Measurements from ENCODE around the gene LCN2. TPM values are rescaled to one million over a fixed set of nuclear protein-coding genes. Genes with fewer than 3 reads are reported as not detected.

LCN2 gene
- total RNA-seq, 1 experiment from 2014 or later = 1.3 TPM

DNA sequence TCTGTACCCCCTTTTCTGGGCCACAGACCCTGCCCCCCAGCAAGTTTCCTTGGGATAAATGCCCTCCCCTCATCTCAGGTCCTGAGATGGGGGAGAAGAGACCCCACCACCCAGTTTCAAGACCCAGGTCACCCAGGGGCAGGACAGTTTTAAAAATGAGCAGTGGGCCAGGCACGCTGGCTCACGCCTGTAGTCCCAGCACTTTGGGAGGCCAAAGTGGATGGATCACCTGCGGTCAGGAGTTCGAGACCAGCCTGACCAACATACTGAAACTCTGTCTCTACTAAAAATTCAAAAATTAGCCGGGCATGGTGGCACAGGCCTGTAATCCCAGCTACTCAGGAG lies 27.8 kb upstream of the LCN2 start (continued):
- no peak for TF ChIP-seq NFE2L1 (CRISPR knock-in tag; IDR thresholded peaks at IDR 0.05)

DNA sequence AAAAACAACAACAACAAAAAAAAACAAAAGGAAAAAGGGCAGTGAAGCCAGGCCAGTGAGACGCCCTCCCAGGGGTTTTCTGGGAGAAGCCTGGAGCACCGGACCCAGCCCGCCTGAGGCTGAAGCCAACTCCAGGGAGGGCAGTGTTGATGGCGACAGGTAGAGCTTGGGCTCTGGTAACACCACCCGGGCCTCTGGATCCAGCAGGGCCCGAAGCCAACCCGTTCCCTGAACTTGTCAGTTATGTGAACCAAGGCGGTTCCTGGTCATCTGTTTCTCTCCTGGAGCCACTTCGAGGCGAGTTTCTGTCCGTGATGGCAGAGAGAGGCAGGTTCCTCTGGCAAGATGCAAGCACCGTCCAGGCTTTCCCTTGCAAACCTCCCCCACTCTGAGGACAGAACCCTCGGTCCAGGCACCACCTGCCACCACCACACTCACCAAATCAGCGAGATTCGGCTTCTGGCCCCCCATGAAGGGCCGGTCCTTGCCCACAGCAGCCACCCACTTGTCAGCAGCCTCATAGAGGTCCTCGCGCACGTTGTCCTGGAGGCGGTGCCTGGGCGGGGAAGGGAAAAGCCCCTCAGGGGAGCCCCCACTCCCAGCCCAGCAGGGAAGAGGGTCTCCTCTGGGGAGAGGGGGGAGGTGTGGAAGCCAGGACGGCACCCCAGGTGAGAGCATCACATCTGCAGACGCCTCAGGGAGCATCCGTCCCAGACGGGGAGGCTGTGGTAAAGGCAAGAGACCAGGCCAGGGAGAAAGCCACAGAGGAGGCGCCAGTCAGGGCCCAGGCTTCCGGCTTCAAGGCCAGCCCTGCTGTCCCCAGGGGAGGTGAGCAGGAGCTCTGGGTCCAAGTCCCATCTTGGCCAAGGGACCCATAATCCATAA lies 27.1 kb upstream of the LCN2 start:
- Mint-ChIP-seq H3K4me1 (peaks cover 23% of the 10 kb centered on the region), H3K27me3 (ENCODE audit: low read depth) (no peaks in the 10 kb centered on the region), H3K4me3 (no peak overlapping the region), H3K27ac (no peak overlapping the region), H3K9me3 (no peaks in the 10 kb centered on the region), H3K36me3 (peaks cover 19% of the 10 kb centered on the region)
- ChIA-PET POLR2A (no interaction called here), CTCF (no interaction called here)
- ATAC-seq (no peak), DNase-seq (ENCODE audit: low spot score) (no peak)
- no peak for TF ChIP-seq ZNF263 (CRISPR knock-in tag; IDR thresholded peaks at IDR 0.05; ENCODE audit: low read depth)

DNA sequence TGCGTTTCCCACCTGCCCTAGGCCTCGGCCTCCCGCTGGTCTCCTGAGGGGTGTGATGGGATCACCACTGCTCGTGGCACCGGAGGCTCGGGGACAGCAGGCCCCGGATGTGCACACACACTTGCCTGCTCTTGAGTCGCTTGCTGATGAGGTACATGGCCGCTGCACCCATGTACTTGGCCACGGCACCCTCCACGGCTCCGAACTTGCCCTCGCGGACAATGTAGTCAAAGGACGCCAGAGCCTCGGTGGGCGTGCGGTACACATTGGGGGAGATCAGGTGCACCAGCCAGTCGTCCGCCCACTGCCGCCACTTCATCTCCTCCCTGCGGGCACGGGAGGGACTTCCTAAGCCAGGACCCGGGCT lies 26.5 kb upstream of the LCN2 start:
- TF ChIP-seq CREM (CRISPR knock-in tag; IDR thresholded peaks at IDR 0.05) (no peak), TEAD1 (CRISPR knock-in tag; IDR thresholded peaks at IDR 0.05) (no peak), NR3C1 (CRISPR knock-in tag; conservative IDR thresholded peaks at IDR 0.05; ENCODE audit: low read depth) (no peak), CBFB (CRISPR knock-in tag; IDR thresholded peaks at IDR 0.05; ENCODE audit: low read depth) (no peak), FOXJ3 (CRISPR knock-in tag; IDR thresholded peaks at IDR 0.05; ENCODE audit: borderline replicate concordance) (no peak), ZNF671 (CRISPR knock-in tag; IDR thresholded peaks at IDR 0.05) (no peak), MXD4 (CRISPR knock-in tag; IDR thresholded peaks at IDR 0.05; ENCODE audit: borderline replicate concordance) (no peak), GABPB1 (CRISPR knock-in tag; IDR thresholded peaks at IDR 0.05) (no peak), TP53 (CRISPR knock-in tag; IDR thresholded peaks at IDR 0.05) (no peak), NR1H2 (CRISPR knock-in tag; IDR thresholded peaks at IDR 0.05) (no peak), OVOL2 (CRISPR knock-in tag; IDR thresholded peaks at IDR 0.05; ENCODE audit: borderline replicate concordance) (no peak)
- TF ChIP-seq, protein P1, sequence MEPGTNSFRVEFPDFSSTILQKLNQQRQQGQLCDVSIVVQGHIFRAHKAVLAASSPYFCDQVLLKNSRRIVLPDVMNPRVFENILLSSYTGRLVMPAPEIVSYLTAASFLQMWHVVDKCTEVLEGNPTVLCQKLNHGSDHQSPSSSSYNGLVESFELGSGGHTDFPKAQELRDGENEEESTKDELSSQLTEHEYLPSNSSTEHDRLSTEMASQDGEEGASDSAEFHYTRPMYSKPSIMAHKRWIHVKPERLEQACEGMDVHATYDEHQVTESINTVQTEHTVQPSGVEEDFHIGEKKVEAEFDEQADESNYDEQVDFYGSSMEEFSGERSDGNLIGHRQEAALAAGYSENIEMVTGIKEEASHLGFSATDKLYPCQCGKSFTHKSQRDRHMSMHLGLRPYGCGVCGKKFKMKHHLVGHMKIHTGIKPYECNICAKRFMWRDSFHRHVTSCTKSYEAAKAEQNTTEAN (CRISPR knock-in tag; IDR thresholded peaks at IDR 0.05) = no peak
- TF ChIP-seq, protein P2, sequence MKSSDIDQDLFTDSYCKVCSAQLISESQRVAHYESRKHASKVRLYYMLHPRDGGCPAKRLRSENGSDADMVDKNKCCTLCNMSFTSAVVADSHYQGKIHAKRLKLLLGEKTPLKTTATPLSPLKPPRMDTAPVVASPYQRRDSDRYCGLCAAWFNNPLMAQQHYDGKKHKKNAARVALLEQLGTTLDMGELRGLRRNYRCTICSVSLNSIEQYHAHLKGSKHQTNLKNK (CRISPR knock-in tag; IDR thresholded peaks at IDR 0.05) = no peak
- TF ChIP-seq, protein P3, sequence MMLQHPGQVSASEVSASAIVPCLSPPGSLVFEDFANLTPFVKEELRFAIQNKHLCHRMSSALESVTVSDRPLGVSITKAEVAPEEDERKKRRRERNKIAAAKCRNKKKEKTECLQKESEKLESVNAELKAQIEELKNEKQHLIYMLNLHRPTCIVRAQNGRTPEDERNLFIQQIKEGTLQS (CRISPR knock-in tag; conservative IDR thresholded peaks at IDR 0.05) = no peak
- TF ChIP-seq, protein P4, sequence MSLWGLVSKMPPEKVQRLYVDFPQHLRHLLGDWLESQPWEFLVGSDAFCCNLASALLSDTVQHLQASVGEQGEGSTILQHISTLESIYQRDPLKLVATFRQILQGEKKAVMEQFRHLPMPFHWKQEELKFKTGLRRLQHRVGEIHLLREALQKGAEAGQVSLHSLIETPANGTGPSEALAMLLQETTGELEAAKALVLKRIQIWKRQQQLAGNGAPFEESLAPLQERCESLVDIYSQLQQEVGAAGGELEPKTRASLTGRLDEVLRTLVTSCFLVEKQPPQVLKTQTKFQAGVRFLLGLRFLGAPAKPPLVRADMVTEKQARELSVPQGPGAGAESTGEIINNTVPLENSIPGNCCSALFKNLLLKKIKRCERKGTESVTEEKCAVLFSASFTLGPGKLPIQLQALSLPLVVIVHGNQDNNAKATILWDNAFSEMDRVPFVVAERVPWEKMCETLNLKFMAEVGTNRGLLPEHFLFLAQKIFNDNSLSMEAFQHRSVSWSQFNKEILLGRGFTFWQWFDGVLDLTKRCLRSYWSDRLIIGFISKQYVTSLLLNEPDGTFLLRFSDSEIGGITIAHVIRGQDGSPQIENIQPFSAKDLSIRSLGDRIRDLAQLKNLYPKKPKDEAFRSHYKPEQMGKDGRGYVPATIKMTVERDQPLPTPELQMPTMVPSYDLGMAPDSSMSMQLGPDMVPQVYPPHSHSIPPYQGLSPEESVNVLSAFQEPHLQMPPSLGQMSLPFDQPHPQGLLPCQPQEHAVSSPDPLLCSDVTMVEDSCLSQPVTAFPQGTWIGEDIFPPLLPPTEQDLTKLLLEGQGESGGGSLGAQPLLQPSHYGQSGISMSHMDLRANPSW (CRISPR knock-in tag; conservative IDR thresholded peaks at IDR 0.05; ENCODE audit: low read depth) = no peak
- TF ChIP-seq, protein P5, sequence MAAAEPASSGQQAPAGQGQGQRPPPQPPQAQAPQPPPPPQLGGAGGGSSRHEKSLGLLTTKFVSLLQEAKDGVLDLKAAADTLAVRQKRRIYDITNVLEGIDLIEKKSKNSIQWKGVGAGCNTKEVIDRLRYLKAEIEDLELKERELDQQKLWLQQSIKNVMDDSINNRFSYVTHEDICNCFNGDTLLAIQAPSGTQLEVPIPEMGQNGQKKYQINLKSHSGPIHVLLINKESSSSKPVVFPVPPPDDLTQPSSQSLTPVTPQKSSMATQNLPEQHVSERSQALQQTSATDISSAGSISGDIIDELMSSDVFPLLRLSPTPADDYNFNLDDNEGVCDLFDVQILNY (CRISPR knock-in tag; IDR thresholded peaks at IDR 0.05) = no peak
- TF ChIP-seq, protein P6, sequence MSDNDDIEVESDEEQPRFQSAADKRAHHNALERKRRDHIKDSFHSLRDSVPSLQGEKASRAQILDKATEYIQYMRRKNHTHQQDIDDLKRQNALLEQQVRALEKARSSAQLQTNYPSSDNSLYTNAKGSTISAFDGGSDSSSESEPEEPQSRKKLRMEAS (CRISPR knock-in tag; IDR thresholded peaks at IDR 0.05) = no peak
- TF ChIP-seq, protein P7, sequence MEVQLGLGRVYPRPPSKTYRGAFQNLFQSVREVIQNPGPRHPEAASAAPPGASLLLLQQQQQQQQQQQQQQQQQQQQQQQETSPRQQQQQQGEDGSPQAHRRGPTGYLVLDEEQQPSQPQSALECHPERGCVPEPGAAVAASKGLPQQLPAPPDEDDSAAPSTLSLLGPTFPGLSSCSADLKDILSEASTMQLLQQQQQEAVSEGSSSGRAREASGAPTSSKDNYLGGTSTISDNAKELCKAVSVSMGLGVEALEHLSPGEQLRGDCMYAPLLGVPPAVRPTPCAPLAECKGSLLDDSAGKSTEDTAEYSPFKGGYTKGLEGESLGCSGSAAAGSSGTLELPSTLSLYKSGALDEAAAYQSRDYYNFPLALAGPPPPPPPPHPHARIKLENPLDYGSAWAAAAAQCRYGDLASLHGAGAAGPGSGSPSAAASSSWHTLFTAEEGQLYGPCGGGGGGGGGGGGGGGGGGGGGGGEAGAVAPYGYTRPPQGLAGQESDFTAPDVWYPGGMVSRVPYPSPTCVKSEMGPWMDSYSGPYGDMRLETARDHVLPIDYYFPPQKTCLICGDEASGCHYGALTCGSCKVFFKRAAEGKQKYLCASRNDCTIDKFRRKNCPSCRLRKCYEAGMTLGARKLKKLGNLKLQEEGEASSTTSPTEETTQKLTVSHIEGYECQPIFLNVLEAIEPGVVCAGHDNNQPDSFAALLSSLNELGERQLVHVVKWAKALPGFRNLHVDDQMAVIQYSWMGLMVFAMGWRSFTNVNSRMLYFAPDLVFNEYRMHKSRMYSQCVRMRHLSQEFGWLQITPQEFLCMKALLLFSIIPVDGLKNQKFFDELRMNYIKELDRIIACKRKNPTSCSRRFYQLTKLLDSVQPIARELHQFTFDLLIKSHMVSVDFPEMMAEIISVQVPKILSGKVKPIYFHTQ (CRISPR knock-in tag; IDR thresholded peaks at IDR 0.05) = no peak
- TF ChIP-seq, protein P8, sequence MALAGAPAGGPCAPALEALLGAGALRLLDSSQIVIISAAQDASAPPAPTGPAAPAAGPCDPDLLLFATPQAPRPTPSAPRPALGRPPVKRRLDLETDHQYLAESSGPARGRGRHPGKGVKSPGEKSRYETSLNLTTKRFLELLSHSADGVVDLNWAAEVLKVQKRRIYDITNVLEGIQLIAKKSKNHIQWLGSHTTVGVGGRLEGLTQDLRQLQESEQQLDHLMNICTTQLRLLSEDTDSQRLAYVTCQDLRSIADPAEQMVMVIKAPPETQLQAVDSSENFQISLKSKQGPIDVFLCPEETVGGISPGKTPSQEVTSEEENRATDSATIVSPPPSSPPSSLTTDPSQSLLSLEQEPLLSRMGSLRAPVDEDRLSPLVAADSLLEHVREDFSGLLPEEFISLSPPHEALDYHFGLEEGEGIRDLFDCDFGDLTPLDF (CRISPR knock-in tag; IDR thresholded peaks at IDR 0.05) = no peak
- Mint-ChIP-seq H3K27ac (no peak overlapping the region), H3K4me1 (peaks cover 20% of the 10 kb centered on the region), H3K36me3 (peaks cover 19% of the 10 kb centered on the region), H3K27me3 (ENCODE audit: low read depth) (no peaks in the 10 kb centered on the region), H3K9me3 (no peaks in the 10 kb centered on the region), H3K4me3 (no peak overlapping the region)
- ATAC-seq (no peak), DNase-seq (ENCODE audit: low spot score) (no peak)
- ChIA-PET POLR2A (no interaction called here), CTCF (no interaction called here)

Data from WTC11 (cell line).